Activated CD4-positive, alpha-beta T cell treated with anti-CD3 and anti-CD28 coated beads for 4 hours (primary cell): Measurements from ENCODE around the gene DNASE1.
A peak's percentile ranks its signal among the peaks of the same experiment; 100 is the strongest.

Experiments used
- DNase-seq, 2 donors: peaks; one replicate each; pipeline ENCODE4 v3.0.0-alpha.2; 2020

The DNASE1 gene

GRCh38 chr16:3665508-3665907 is 11.0 kb downstream of the DNASE1 start:
- DNase-seq: peak; percentile 14 to 24

DNA sequence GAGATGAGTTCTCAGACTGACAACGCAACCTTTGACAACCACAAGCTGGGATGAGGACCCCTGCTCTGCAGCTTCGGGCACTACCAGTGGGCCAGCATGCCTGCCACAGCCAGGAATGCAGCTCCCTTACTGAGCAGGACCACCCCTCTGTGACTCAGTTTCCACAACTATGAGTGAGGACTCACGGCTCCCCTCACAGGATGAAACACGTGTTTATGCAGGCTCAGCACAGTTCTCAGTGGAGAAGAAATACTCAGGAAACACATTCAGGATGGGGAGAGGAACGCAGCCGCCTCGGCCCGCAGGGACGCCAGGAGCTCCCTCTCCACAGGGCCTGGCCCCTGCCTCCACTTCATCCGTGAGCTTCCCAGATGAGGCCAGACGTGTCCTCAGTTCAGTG is 14.1 kb downstream of the DNASE1 start:
- no peak for DNase-seq

DNA sequence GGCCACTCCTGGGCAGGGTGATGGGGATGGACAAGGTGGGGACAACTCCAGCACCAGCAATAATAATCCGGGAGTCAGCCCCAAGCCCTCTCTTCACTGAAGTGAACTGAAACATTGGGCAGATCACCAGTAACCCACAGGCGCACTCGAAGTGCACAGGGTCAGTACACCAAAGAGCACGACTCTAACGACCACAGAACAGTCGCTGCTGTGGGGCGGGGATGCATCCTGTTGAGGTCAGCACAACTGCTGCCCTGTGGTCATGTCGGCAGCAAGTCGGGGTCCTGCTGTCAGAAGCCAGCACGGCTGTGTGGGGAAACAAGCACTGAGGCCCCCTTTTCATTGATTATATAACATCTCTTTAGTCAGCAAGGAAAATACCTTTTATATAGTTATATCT is 14.6 kb downstream of the DNASE1 start:
- DNase-seq: no peak

GRCh38 chr16:3670711-3671110 is 16.2 kb downstream of the DNASE1 start:
- DNase-seq: no peak

DNA sequence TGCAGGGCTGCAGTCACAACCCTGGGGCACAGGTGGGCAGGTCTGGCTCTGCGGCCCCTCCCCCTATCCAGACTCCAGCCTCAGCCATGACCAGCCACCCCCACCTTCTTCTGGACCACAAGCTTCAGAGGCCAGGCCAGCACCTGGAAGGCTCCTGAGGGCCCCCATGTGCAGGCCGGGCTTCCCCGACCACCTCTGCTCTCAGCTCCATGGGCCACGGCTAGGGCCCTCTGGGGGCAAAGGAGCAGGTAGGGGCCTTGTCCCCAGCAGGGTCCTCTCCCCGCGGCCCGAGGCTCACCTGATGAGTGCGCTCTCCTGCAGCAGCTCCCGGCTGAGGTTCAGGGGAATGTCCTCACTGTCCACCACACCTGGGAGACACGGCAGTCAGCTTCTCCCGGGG is 16.9 kb downstream of the DNASE1 start:
- no peak for DNase-seq

DNA sequence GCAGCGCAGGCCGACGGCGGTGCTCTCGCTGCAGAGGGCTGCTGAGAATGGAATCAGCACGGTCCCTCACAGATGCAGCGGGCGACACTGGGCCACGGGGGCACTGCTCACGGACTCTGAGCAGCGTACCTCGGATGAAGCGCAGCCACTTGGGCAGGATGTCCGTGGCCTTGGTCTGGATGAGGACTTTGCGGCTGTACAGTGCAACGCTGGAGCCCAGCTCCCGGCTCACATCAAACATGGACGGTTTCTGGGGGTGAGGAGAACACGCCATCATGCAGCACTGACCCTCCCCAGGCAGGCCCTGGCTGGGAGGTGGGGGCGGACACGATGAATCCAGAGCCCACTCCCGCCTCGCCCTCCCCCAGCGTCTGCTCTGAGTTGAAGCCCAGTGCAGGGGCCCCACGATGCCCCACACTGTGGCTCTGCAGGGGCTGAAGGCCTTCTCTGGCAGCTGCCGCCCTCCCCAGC is 18.1 kb downstream of the DNASE1 start:
- no peak for DNase-seq

- no peak for DNase-seq
Measured at GRCh38 chr16:3673201-3673600, 18.7 kb downstream of the DNASE1 start.

- no peak for DNase-seq
Measured at GRCh38 chr16:3673676-3674377, 19.3 kb downstream of the DNASE1 start.

DNA sequence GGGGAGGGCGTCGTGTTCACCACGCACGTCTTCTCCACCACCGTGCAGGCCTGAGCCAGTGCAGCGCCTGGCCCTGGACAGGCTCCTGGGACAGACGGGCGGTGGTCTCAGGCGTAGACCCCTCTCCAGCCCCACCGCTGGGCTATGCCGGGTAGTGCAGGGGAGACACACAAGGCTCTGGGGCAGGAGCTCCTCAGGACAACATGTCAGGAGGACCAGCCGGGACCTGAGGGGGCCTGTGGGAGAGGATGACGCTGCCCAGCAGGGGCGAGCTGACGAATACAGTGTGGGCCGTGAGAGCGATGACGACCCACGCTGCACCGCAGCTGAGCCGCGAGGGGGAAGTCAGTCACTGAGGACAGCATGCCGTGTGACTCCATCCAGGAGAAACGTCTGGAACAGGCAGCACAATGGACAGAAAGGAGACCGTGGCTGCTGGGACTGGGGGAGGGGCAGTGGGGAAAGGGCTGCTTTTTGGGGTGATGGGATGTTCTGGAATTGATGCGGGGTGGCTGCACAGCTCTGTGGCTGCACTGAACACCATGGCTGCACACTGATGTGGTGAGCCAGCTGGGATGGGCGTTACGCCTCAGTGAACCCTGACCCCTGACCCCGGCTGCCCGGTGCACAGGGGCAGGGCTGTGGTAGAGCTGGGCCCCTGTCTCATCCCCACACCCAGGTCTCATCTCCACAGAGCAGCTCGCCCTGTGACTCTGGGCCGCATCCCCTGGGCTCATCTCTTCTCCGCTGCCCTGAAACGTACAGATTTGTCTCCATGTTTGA is 20.2 kb downstream of the DNASE1 start:
- DNase-seq: no peak

GRCh38 chr16:3675601-3676130 is 21.2 kb downstream of the DNASE1 start:
- no peak for DNase-seq

GRCh38 chr16:3677994-3678393 is 23.5 kb downstream of the DNASE1 start:
- DNase-seq: no peak

- DNase-seq: no peak
Measured at GRCh38 chr16:3681206-3681605, 26.7 kb downstream of the DNASE1 start.

DNA sequence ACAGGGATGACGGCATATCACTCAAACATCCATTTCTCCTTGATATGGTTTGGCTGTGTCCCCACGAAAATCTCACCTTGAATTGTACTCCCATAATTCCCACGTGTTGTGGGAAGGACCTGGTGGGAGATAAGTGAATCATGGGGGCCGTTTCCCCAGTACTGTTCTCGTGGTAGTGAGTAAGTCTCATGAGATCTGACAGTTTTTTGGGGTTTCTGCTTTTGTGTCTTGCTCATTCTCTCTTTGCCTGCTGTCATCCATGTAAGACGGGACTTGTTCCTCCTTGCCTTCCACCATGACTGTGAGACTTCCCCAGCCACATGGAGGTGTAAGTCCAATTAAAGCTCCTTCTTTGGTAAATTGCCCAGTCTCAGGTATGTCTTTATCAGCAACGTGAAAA is 32.5 kb downstream of the DNASE1 start:
- no peak for DNase-seq

DNA sequence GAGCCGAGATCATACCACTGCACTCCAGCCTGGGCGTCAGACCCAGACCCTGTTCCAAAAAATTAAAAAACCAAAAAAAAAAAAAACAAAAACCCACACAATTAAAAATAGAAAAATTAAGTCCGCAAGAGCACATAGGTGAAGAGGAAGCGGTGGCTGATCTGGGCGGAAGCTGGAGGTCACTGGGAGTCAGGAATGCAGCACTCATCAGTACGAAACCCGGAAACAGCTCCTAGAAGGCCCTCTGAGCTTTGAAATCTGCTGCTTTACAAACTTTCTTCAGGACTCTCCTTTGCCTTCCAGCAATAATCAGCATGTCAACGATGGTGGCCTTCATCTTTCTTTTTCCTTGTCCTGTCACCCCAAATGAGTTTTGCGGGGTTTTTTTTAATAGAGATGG is 33.3 kb downstream of the DNASE1 start:
- DNase-seq: no peak

GRCh38 chr16:3689731-3690130 is 35.2 kb downstream of the DNASE1 start:
- no peak for DNase-seq

GRCh38 chr16:3690470-3690928 is 36.0 kb downstream of the DNASE1 start:
- DNase-seq: peak; percentile 75 to 83

DNA sequence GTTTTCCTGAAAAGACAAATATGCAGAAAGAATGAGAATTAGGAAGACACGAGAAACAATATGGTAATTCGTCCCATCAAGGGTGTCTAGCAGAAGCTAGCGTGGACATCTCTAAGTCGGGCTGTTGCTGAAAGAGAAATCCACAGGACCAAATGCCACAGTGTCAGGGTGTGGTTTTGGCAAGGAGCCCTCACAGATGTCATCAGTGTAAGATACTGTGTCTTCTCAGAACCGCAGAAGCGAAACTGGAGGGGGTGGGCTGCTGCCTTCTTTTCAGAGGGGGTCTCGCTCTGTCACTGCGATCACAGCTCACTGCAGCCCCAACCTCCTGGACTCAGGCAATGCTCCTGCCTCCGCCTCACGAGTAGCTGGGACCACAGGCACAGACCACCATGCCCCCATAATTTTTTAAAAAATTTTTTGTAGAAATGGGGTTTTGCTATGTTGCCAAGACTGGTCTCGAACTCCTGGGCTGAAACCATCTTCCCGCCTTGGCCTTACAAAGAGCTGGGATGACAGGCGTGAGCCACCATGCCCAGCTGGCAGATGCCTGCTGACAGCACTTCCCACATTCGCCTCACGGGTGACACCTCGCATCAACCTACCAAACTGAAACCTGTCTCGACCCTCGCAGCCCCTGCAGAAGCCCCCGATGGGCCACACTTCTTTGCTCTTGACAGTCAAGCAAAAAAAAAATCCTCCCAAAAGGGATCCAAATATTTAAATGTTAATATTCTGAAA is 36.7 kb downstream of the DNASE1 start:
- no peak for DNase-seq

GRCh38 chr16:3691761-3692160 is 37.3 kb downstream of the DNASE1 start:
- no peak for DNase-seq

DNA sequence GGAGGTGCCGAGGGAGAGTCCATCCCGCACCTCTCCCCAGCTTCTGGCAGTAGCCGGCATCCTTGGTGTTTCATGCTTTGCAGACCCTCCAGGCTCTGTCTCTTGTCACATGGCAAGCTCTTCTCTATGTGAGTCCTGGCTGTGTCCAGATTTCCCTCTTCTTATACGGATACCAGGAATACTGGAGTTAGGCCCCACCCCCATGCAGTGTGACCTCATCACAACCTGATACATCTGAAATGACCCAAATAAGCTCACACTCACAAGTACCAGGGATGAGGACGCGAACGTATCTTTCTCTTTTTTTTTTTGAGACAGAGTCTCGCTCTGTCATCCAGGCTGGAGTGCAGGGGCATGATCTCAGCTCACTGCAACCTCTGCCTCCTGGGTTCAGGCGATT is 39.6 kb downstream of the DNASE1 start:
- DNase-seq: no peak

GRCh38 chr16:3695610-3696369 is 41.3 kb downstream of the DNASE1 start:
- DNase-seq: no peak

DNA sequence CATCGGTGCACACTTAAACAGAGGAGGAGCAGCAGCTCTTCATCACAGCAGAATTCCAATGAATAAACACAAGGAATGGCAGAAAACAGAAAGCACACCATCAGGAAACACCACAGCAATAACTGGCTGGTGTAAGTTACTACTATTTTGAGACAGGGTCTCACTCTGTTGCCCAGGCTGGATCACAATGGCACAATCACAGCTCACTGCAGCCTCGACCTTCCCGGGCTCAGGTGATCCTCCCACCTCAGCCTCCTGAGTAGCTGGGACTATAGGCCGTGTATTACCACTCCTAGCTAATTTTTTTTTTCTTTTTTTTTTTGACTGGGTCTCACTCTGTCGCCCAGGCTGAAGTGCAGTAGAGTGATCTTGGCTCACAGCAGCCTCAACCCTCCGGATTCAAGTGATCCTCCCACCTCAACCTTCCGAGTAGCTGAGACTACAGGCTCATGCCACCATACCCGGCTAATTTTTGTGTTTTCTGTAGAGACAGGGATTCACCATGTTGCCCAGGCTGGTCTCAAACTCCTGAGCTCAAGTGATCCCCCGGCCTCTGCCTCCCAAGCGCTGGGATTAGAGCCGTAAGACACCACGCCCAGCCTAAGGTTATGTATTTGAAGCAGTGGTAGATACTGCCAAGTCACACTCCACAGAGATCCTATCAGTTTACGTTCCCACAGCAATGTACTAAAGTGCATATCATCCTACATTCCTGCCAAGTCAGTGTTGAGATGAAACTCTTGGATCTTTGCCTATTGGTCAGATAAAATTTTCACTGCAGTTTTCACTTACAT is 42.1 kb downstream of the DNASE1 start:
- no peak for DNase-seq

DNA sequence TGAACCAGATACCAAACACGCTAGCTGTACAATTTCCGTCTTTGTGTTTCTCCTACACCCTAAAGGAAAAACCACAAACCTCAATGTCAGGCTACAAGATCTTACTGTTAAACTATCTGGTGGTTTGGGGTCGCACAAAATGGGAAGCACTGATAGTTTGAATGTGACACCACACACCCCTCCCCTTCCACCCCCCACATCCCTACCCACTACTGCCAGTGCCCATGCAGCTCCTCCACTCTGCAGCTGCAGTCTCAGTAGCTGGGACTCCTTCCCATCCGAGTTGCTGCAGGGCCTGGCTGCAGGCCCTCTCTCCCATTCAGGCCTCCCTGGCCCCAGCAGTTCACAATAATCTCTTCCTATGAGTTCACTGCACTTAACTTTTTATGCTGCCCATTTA is 44.5 kb downstream of the DNASE1 start:
- no peak for DNase-seq
